Measurements from ENCODE around the gene IFT52.
"Not testable (repeated sequence)": the region's sequence is repeated elsewhere in the genome, so short reads cannot be mapped to it uniquely, and the experiment has no call there.

The IFT52 gene

DNA sequence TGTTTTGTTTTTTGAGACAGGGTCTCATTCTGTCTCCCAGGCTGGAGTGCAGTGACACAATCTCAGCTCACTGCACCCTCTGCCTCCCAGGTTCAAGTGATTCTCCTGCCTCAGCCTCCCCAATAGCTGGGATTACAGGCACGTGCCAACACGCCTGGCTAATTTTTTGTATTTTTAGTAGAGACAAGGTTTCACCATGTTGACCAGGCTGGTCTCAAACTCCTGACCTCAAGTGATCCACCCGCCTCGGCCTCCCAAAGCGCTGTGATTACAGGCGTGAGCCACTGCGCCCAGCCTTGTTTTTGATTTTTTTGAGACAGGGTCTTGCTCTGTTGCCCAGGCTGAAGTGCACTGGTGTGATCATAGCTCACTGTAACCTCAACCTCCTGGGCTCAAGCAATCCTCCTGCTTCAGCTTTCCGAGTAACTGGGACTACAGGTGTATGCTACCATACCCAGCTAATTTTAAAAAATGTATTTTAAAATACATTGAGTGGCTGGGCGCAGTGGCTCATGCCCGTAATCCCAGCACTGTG is 61.0 kb downstream of the IFT52 start:
- DNase-seq (ENCODE audit: low read depth), result not testable (repeated sequence)

DNA sequence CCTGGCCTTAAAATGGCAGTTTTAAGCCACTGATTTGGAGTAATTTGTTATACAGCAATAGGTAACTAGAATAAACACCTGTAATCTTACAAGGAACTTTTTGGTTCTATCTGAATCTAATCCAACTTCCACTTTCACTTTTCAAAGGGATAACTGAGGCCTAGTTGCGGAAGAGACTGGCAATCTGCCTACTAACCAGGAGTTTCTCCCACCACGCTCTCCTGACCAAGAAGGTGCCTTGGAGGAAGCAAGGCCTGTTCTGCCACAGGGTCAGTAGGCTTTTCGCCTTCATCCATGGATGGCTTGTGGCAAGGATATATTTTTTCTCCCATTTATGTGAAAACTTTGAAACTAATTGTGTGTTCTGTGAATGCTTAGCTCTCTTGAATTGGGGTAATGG is 63.2 kb downstream of the IFT52 start:
- no peak for DNase-seq (ENCODE audit: low read depth)

DNA sequence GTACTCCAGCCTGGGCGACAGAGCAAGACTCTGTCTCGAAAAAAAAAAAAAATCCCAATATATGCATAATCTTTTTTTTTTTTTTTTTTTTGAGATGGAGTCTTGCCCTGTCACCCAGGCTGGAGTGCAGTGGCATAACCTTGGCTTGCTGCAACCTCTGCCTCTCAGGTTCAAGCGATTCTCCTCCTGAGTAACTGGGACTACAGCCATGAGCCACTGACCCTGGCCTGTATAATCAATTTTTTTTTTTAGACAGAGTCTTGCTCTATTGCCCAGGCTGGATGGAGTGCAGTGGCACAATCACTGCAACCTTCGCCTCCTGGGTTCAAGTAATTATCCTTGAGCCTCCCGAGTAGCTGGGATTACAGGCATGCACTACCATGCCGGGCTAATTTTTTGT is 64.4 kb downstream of the IFT52 start:
- not testable (repeated sequence) for DNase-seq (ENCODE audit: low read depth)

DNA sequence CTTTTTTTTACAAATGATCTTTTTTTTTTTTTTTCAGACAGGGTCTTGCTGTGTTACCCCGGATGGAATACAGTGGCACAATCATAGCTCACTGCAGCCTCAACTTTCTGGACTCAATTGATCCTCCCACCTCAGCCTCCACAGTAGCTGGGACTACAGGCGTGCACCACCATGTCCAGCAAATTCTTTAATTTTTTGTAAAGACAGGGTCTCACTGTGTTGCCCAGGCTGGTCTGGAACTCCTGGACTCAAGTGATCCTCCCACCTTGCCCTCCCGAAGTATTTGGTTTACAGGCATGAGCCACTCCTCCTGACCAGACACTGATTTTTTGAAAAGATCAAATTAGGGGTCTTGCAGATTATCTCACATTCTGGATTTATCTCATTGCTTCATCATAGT is 65.2 kb downstream of the IFT52 start:
- no peak for DNase-seq (ENCODE audit: low read depth)

DNA sequence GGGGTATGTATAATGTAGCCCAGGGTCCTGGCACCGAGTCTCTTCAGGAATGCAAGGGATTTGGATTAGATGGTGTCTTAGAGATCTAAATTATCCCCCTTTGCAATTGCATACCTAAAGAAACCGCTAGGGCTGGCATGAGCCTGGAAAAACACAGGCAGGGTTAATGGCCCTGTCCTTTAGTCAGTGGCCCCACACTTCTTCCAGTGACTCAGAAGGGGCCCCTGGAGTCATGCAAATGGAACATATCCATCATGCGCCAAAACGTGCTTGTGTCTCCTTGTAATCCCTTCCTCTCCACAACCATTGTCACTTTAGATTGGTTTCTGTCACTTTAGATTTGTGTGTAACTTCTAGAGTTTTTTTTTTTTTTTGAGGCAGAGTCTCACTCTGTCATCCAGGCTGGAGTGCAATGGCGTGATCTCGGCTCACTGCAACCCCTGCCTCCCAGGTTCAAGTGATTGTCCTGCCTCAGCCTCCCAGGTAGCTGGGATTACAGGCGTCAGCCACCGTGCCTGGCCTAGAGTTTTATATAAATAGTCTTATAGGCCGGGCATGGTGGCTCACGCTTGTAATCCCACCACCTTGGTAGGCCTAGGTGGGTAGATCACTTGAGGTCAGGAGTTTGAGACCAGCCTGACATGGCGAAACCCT is 67.5 kb downstream of the IFT52 start:
- no peak for DNase-seq (ENCODE audit: low read depth)

DNA sequence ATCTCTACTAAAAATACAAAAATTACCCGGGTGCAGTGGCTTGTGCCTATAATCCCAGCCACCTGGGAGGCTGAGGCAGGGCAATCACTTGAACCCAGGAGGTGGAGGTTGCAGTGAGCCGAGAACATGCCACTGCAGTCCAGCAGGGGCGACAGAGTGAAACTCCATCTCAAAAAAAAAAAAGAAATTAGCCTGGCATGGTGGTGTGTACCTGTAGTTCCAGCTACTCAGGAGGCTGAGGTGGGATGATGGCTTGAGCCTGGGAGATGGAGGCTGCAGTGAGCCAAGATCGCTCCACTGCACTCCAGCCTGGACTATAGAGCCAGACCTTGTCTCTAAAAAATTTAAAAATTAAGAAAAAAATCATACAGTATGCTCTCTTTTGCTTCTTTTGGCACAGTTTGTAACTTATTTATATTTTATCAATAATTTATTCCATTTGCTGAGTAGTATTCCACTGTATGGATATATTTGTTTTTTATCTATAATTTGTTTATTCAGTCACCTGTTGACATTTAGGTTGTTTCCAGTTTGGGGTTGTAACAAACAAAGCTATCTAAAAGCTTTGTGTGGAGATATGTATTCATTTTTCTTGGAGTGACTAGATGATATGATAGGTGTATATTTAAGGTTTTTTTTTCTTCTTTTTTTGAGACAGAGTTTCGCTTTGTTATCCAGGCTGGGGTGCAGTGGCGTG is 68.1 kb downstream of the IFT52 start:
- no peak for DNase-seq (ENCODE audit: low read depth)

DNA sequence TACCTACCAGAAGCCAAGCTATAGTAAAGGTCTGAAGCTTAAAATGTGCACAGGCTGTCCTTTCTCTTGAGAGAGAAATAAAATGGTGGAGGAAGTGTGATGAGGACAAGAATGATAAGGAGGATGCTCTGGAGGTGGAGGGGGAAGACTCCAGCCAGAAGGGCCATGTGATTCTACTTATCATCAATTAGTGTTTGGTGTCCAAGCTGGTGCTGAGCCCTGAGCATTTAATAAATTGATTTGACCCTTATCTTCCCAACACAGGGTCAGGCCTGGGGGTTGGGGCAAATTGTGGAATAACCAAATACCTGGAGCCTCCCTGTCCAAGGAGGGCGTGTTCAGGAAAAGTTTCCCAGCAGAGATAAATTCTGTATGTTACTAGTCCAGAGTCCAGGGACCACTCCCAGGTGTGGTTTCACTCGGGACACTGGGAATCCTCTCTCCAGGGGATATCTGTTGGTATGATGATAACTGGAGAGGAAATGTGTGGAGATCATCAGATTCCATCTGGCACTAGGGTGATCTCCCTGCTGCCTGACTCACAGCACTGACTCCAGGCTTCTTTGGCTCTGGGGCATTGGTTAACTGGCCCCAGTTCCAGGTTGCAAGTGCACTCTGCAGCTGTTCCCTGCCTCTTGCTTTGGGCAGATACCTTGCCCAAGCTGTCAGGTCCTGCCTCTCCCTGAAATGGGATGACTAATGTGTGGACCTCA is 72.4 kb downstream of the IFT52 start:
- no peak for DNase-seq (ENCODE audit: low read depth)

DNA sequence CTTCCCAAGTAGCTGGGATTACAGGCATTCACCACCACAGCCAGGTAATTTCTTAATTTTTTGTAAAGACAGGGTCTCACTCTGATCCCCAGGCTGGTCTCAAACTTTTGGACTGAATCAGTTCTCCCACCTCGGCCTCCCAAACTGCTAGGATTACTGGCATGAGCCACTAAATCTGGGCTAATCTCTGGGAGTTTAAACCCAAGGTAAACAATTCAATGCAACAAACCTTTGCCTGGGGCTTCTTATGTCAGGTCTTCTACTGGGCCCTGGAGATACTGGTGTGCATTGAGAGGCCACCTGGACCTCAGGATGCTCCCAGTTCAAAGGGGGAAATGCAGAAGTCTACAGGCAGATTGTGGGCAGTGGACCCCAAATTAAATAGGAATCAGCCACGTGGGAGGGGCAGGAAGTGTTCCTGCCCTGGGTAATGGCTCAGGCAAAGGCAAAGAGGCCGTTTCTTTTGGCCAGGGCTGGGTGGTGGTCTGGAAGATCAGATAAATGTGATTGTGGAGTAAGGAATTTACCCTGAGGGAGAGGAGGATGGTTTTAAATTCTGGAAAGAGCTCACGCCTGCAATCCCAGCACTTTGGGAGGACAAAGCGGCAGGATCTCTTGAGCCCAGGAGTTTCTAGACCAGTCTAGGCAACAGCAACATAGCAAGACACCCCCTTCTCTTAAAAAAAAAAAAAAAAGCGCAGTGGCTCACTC is 74.9 kb downstream of the IFT52 start:
- no peak for DNase-seq (ENCODE audit: low read depth)

DNA sequence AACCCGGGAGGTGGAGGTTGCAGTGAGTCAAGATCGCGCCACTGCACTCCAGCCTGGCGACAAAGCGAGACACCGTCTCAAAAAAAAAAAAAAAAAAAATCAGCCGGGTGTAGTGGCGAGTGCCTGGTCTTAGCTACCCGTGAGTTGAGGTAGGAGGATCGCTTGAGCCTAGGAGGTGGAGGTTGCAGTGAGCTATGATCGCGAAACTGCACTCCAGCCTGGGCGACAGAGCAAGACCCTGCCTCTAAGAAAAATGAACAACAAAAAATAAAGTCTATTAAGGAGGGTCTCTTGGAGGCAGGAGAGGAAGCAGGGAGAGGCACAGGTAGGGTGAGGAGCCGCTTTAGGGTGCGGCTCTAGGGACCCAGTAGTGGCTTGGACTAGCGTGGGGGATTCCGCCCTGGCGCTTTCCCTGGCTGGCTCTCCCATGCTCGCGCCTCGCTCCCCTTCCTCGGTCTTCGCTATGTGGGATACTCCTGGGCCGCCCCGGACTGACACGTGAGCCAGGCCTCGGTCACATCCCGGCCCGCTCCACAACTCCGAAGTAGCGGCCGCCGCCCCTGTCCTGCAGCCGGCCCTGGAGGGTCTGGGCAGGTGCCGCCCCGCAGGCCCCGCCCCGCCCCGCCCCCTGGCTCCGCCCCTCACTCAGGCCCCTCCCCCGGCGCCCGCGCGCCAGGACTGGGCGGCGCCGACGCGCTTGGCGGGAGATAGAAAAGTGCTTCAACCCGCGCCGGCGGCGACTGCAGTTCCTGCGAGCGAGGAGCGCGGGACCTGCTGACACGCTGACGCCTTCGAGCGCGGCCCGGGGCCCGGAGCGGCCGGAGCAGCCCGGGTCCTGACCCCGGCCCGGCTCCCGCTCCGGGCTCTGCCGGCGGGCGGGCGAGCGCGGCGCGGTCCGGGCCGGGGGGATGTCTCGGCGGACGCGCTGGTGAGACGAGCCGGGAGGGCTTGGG is 75.9 kb downstream of the IFT52 start, which contains the start of gene MYBL2:
TSS of gene MYBL2 (plus strand) at position 739 of the 953 bp plus-strand sequence. CDS start at position 909, 170 bp downstream.
- DNase-seq (ENCODE audit: low read depth), result peak; percentile 56

DNA sequence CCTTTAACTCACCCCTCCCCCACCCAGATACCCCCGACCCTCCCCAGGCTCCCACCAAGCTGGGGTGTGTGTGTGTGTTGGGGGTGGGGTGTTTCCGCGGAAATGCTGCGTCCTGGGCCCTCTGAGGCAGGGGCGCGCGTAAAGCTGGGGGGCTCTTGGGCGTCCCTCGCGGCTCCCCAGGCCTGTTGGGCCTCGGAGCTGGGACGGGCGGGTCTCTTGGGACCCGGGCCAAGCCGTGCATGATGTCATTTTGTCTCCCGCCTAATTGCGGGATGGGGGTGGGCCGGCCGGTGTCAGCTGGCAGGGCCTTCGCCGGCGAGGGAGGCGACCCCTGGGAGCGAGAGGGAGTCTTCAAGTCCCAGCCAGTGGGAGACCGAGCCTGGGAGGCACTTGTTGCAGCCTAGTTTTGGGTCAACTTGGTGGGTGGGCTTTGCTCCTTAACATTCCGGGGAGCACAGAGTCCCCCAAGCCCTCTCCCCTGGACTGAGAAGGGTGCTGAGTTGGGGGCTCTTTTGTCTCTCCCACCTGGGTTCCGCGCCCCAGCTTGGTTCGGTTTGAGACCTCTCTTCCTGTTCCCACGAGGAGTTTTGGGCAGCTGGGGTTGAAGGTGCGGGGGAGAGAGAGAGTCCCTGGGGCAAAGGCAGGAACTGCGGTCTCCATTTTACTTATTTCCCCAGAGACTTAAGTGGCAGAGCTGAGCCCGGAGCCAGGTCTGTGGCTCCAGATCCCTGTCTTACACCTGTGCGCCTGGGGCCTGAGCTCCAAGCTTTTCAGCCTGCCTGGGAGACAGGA is 76.8 kb downstream of the IFT52 start:
- DNase-seq (ENCODE audit: low read depth), result no peak

DNA sequence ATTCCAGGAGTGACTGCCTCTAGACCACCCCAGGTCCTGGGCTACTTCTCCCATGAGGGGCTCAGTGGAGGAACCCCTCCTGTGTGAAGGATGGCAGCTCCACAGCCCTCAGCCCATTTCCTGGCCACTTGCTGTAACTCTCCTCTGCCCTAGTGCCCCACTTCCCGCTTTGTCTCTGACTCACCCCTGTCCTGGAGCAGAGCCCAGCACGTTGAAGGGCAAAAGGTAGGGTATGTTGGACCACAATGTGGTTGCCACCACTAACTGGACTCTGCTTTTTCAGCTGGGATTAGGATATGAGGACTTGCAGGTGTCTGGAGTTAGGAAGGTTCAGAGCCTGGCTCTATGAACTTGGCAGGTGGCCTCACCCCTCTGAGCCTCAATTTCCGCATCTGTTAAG is 78.6 kb downstream of the IFT52 start:
- DNase-seq (ENCODE audit: low read depth), result no peak

DNA sequence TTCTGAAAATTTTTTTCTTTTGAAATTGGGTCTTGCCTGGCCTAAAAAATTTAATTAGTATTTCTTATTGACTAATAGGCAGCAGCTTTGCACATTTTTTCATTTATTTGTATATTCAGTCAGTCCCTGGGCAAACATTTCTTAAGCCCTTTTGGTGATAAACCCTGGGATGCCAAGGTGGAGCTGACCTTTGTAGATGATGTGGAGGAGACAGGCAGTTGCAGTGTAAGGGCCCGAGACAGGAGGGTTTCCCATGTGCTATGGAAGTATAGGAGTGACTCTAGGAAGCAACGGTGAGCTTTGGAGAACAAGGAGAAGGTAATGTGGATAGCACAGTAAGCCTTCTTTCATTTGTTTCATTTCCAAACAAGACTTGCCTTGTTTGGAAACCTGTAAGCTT is 79.7 kb downstream of the IFT52 start:
- no peak for DNase-seq (ENCODE audit: low read depth)

DNA sequence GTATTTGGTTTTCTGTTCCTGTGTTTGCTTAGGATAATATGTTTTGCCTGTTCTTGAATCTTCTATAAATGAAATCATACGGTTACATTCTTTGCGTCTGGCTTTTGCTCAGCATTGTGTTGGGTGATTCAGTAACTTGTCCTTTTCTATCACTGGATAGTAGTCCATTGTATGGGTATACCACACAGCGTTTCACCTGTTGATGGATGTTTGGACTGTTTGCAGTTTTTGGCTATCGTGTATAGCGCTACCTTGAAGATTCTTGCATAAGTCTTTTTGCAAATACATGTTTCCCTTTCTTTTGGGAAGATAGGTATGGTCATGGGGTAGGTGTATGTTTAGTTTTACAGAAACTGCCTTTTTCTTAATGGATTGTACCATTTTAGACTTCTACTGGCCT is 85.6 kb downstream of the IFT52 start:
- DNase-seq (ENCODE audit: low read depth), result no peak

DNA sequence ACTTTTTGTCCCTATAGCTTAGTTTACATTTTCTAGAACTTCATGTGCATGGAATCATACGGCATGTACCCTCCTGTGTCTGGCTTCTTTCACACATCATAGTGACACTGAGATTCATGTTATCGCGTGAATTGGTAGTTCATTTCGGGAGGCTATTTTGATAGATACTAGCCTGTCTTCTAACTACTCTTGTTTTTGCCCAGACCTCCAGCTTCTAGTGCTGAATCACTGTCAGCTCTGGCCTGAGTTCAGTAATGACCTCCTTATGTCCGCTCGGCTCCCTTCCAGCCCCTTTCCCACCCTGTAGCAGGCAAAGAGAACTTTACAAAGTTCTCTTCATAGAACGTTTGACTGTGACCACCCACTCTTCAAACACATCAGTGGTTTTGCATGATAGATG is 90.2 kb downstream of the IFT52 start:
- DNase-seq (ENCODE audit: low read depth), result no peak

DNA sequence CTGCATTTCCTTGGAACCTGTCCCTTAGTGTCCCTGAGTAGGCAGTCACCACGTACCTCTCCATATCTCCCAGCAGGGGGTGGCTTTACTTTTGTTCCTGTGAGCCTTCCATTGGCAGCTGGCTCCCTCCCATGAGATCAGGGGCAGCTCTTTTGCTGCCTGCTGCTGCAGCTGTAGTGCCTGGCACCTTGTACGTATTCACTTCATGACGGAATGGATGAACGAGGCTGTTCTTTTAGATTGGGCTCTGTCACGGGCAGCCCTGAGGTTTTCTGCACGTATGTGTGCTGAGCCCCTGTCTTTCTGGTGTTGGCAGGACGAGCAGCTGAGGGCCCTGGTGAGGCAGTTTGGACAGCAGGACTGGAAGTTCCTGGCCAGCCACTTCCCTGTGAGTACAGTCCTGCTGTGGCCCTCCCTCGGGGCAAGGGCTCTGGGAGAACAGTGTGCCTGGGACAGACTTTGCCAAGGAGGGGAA is 90.8 kb downstream of the IFT52 start:
- no peak for DNase-seq (ENCODE audit: low read depth)

DNA sequence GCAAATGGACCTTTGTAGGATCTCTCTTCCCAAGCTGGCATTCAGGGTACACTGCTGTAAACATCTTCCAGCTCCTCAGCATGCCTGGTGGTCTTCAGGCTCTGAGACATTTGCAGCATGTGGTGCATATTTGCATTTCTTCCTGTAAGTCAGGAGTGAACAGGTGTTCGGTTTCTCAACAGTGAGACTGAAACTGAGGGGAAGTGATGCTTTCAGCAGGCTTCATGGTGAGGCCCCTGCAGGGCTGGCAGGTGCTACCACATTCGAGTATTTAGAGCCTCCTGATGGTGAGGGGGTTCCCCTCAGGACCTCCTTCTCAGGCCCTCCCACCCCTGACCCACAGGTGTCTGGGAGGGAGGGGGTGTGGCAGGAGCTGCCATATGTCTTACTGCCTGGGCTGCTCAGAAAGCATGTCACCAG is 91.3 kb downstream of the IFT52 start:
- DNase-seq (ENCODE audit: low read depth), result no peak

DNA sequence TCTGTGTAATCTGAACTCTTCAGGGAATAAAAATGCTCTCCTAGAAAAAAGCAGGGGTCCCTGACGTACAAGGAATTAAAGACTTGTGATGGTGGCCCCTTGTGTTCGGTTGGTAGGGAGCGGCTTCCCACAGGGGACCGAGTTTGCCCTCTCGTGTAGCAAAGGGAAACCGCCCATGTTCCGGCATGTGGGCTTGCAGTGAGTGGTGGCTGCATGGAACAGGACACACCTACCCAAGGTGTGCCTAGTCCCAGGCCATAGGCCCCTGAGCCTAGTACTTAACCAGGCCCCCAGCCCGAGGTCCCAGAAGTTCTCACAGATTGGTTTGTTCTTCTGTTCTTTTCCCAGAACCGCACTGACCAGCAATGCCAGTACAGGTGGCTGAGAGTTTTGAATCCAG is 91.7 kb downstream of the IFT52 start:
- DNase-seq (ENCODE audit: low read depth), result no peak

DNA sequence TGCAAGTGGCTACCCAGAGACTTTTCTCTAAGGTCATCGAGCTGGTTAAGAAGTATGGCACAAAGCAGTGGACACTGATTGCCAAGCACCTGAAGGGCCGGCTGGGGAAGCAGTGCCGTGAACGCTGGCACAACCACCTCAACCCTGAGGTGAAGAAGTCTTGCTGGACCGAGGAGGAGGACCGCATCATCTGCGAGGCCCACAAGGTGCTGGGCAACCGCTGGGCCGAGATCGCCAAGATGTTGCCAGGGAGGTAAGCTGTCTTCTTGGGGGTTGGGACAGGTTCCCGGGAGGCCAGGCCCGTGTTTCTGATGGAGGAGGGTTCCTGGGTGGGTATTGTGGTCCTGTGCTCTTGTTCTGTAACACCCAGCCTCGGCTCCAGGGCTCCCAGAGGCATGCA is 96.1 kb downstream of the IFT52 start:
- DNase-seq (ENCODE audit: low read depth), result no peak

DNA sequence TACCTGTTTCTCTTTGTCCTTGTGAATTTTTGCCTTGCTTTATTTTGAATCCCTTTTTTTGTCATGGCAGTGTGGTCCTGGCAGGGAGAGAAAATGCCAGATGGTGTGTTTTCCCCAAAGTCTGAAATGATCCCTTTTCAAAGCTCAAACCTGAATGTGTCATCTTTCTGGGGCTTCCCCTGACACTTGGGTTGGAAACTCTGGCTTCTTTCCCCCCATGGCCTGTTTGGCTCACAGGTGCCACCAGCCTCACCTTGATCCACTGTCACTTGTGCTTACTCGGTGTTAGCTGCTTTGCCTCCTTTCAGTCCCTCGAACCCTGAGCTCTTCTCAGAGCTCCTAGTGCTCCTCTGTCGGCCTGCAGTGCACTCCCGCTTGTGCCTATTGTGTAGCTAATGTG is 98.4 kb downstream of the IFT52 start:
- no peak for DNase-seq (ENCODE audit: low read depth)

DNA sequence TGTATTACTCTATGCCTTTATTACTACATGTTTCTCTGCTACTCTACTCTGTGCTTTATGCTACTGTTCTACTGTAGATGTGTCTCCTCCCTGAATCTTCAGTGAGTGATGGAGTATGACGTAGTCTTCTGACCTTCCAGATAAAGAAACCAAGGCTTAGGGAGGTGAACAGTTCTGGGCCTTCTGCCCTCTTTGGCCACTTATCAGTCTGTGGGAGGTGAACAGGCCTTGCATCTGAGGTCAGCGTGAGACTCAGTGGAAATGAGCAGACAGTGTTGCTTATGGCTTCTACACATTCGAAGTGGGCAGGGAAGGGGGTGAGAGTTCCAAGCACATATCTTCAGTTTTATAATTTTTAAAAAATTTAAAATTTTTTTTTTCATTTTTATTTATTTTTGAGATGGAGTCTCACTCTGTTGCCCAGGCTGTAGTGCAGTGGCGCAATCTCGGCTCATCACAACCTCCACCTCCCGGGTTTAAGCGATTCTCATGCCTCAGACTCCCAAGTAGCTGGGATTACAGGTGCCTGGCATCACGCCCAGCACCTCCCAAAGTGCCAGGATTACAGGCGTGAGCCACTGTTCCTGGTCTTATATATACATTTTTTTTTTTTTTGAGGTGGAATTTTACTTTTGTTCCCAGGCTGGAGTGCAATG is 100.3 kb downstream of the IFT52 start:
- no peak for DNase-seq (ENCODE audit: low read depth)

Measured in activated T-cell treated with anti-CD3 and anti-CD28 coated beads for 1 hour (primary cell).